Osteoblast (primary cell): Measurements from ENCODE around the gene DDX60. TPM values are rescaled to one million over a fixed set of nuclear protein-coding genes. Genes with fewer than 3 reads are reported as not detected.

ENCODE experiments used
- DNase-seq: peaks from one replicate; pipeline ENCODE4 v3.0.0; 2011; ENCODE audit warnings: low spot score, mixed read lengths; ENCODE audit not compliant: insufficient read length; ENCODE audit errors: missing footprints
- H2AFZ ChIP-seq: 2 replicates; pipeline ENCODE4 v1.6.0; 2011; ENCODE audit warnings: mild to moderate bottlenecking, low read length
- H3K27ac ChIP-seq: 2 replicates; pipeline ENCODE4 v1.5.1; 2011; ENCODE audit warnings: mild to moderate bottlenecking, low read depth, low read length, moderate library complexity
- H3K27me3 ChIP-seq: 2 replicates; pipeline ENCODE4 v1.6.0; 2012; ENCODE audit warnings: mild to moderate bottlenecking, control low read depth, inconsistent platforms, low read length, moderate library complexity; ENCODE audit not compliant: insufficient read depth
- H3K36me3 ChIP-seq: 2 replicates; pipeline ENCODE4 v1.5.1; 2011; ENCODE audit warnings: mild to moderate bottlenecking, low read length, control low read depth, moderate library complexity; ENCODE audit not compliant: insufficient read depth
- H3K4me1 ChIP-seq: 2 replicates; pipeline ENCODE4 v1.5.1; 2011; ENCODE audit warnings: mild to moderate bottlenecking, low read length, control low read depth, moderate library complexity; ENCODE audit not compliant: insufficient read depth
- H3K4me2 ChIP-seq: 2 replicates; pipeline ENCODE4 v1.6.0; 2011; ENCODE audit warnings: mild to moderate bottlenecking, low read length; ENCODE audit not compliant: insufficient read depth
- H3K4me3 ChIP-seq: fragments of 200-600 bp; sonication (generic); 3 replicates; pipeline ENCODE4 v1.5.1; 2012; ENCODE audit warnings: mild to moderate bottlenecking, low read length, inconsistent platforms; ENCODE audit not compliant: insufficient read depth
- H3K79me2 ChIP-seq: 2 replicates; pipeline ENCODE4 v1.6.0; 2012; ENCODE audit warnings: mild to moderate bottlenecking, low read length, control low read depth, inconsistent platforms; ENCODE audit not compliant: insufficient read depth
- H3K9me3 ChIP-seq: 2 replicates; pipeline ENCODE4 v1.5.1; 2011; ENCODE audit warnings: low read depth, low read length, control low read depth
- H4K20me1 ChIP-seq: 2 replicates; pipeline ENCODE4 v1.6.0; 2012; ENCODE audit warnings: mild to moderate bottlenecking, low read length, control low read depth; ENCODE audit not compliant: insufficient read depth
- total RNA-seq: library from RNA; depleted of rRNA; stranded (reverse); fragments of >200 nt; gene quantifications from 2 replicates; pipeline ENCODE4 v1.2.3, GENCODE V29; 2012
- TF ChIP-seq, protein P1 (sequence below): IDR thresholded peaks from 2 replicates; pipeline ENCODE4 v1.5.1; 2011; ENCODE audit warnings: mild to moderate bottlenecking, low read depth, low read length, moderate library complexity; ENCODE audit errors: extremely low read depth

The DDX60 gene
- total RNA-seq, 1 donor: 19.5 TPM

DNA sequence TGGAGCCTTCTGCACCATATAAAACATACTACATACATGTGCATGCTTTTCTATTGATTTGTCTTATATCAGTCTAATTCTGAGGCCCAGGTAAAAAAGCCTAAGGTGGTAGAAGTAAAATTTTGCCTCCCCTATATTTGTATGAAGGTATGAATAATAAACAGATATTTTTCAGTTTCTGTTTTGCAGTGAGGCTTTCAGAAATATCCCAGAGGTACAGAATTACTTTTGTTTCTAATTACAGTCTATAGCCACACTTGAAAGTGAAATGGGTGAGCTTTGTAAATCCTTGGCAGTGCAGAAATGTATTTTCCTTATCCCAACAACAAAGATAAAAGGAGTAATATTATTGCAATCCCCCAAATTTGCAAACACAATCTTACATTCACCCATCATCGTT is 59.5 kb downstream of the DDX60 start:
- TF ChIP-seq, protein P1, sequence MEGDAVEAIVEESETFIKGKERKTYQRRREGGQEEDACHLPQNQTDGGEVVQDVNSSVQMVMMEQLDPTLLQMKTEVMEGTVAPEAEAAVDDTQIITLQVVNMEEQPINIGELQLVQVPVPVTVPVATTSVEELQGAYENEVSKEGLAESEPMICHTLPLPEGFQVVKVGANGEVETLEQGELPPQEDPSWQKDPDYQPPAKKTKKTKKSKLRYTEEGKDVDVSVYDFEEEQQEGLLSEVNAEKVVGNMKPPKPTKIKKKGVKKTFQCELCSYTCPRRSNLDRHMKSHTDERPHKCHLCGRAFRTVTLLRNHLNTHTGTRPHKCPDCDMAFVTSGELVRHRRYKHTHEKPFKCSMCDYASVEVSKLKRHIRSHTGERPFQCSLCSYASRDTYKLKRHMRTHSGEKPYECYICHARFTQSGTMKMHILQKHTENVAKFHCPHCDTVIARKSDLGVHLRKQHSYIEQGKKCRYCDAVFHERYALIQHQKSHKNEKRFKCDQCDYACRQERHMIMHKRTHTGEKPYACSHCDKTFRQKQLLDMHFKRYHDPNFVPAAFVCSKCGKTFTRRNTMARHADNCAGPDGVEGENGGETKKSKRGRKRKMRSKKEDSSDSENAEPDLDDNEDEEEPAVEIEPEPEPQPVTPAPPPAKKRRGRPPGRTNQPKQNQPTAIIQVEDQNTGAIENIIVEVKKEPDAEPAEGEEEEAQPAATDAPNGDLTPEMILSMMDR: no peak
- Histone ChIP-seq H3K4me2 (no peak overlapping the region), H3K9me3 (no peaks in the 10 kb centered on the region), H3K4me1 (no peaks in the 10 kb centered on the region), H4K20me1 (no peaks in the 10 kb centered on the region), H2AFZ (no peak overlapping the region), H3K27me3 (no peaks in the 10 kb centered on the region), H3K36me3 (no peaks in the 10 kb centered on the region), H3K79me2 (no peaks in the 10 kb centered on the region), H3K27ac (no peak overlapping the region), H3K4me3 (no peak overlapping the region)
- no peak for DNase-seq

DNA sequence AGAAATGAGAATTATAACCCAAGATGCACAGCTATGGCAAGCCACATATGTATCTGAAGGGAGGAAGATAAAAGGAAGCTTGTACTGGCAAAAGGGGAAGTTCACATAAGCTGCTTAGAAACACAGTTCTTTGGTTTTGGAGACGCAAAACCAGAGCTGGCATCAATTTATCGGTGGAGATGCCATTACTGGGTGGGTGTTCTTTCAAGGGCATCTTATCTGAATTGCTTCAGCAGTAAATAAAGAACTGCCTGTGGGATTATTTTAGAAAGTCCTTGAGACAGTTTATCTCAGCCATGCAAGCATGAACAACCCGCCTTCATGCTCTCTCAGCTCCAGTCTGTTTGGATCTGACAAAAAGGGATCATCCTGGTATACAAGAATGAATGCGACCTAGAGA is 60.8 kb downstream of the DDX60 start:
- no peaks in the 10 kb centered on the region for H4K20me1 ChIP-seq
- H2AFZ ChIP-seq: no peak overlapping the region
- no peaks in the 10 kb centered on the region for H3K27me3 ChIP-seq
- H3K36me3 ChIP-seq: no peaks in the 10 kb centered on the region
- no peak overlapping the region for H3K27ac ChIP-seq
- no peaks in the 10 kb centered on the region for H3K79me2 ChIP-seq
- no peak overlapping the region for H3K4me3 ChIP-seq
- H3K4me1 ChIP-seq: no peaks in the 10 kb centered on the region
- no peak overlapping the region for H3K4me2 ChIP-seq
- no peak for DNase-seq
- TF ChIP-seq, protein P1: no peak
- no peaks in the 10 kb centered on the region for H3K9me3 ChIP-seq

DNA sequence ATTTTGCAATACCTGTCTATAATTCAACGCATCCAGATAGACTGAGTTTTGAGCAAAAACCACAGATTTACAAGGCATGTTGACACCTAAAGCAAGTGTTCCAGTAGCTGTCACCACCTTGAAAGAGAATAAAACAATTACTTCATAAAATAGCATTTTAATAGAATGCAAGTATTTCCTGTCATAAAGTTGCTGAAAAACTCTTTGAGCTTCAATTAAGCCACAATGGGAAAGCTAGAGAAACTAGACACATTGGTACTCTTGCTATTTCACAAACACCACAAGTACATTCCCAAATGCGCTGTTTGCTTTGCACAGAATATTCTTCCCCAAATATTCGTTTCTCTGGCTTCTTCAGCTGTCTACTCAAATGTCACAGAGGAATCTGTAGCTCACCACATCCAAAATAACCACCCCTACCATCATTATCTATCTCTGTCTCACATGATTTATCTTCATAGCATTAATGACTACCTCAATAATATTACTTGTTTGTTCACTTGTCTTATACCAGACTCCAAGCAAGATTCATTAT is 70.3 kb downstream of the DDX60 start:
- Histone ChIP-seq H3K4me1 (no peaks in the 10 kb centered on the region), H3K79me2 (no peaks in the 10 kb centered on the region), H3K27ac (no peak overlapping the region), H4K20me1 (no peaks in the 10 kb centered on the region), H2AFZ (no peak overlapping the region), H3K4me3 (no peak overlapping the region), H3K36me3 (no peaks in the 10 kb centered on the region), H3K27me3 (no peaks in the 10 kb centered on the region), H3K4me2 (no peak overlapping the region), H3K9me3 (no peaks in the 10 kb centered on the region)
- TF ChIP-seq, protein P1: no peak
- DNase-seq: no peak

DNA sequence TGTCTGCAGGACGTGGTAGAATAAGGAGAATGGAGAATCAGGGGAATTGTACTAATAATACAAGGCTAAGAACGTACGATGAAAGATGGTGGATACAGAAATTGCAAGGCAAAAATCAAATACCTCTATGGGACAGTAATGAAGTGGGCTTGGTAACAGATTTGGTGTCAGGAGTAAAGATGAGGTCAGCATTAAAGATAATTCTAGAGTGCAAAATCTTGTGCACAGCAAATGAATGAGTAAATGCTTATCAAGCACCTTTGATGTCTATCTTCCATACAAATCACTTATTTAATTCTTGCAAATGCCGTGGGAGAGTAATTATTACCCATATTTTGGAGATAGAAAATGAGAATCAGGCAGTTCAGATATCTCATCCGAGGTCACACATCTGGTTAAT is 70.9 kb downstream of the DDX60 start:
- no peaks in the 10 kb centered on the region for H4K20me1 ChIP-seq
- no peaks in the 10 kb centered on the region for H3K79me2 ChIP-seq
- no peak for DNase-seq
- H3K4me3 ChIP-seq: no peak overlapping the region
- H2AFZ ChIP-seq: no peak overlapping the region
- H3K36me3 ChIP-seq: no peaks in the 10 kb centered on the region
- TF ChIP-seq, protein P1: no peak
- no peaks in the 10 kb centered on the region for H3K9me3 ChIP-seq
- no peak overlapping the region for H3K4me2 ChIP-seq
- no peaks in the 10 kb centered on the region for H3K27me3 ChIP-seq
- no peak overlapping the region for H3K27ac ChIP-seq
- no peaks in the 10 kb centered on the region for H3K4me1 ChIP-seq
